T-helper 2 cell treated with Interferon-gamma antibody and Interleukin-4, amounts not matched to agents 100 ng/mL and 5 ng/mL, for 36 hours (primary cell): Measurements from ENCODE around the gene ALG9. TPM values are rescaled to one million over a fixed set of nuclear protein-coding genes. Genes with fewer than 3 reads are reported as not detected.

Source experiments
- intact Hi-C: fragments of 100-400 bp; cut with micrococcal nuclease; formaldehyde crosslinking; loops from one replicate; pipeline ENCODE4 v1.15.1; 2023
- total RNA-seq: library from RNA; stranded (reverse); gene quantifications from 2 replicates; pipeline ENCODE4 v1.2.3, GENCODE V29; 2022

ALG9 gene
- total RNA-seq, 1 donor from 2014 or later: 31.8 TPM

DNA sequence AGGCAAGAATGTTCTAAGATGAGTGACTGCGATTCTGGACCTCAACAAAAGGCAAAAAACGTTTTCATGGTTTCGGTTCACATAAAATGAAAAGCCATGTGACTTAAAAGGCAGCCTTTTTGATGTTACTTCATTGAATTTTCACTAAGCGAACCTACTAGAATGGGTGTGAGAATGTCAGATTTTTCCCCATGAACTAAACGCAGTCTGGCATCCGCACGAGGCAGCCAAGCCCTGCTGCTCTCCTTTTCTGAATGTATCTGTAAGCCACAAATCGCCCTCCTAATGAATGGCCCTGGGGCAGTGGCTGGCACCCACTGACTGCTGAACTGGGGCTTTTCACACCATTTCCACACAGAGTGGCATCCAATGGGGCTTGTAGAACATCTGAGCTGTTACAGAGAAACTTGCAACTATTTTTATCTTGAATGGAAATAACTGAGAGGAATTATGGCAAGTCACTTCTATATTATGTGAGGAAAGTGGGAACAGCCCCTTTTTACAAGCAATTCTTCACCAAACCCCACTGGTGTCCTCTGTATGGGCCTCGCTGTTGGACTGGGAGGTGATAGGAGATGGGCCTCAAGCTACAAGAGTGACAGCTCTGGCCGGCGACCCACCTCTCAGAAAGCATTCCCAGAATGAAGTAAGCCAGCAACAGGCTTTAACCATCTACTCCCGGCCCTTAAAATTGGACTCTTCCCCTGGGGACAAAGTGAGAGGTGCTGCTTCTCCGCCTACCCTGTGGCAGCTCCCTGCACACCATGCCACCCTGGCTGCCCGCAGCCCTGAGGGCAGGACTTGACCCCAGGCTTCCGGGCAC, 134.5 kb downstream of the ALG9 start:
- intact Hi-C loops: no loop called here

Other genes starting within 250 kb of the ALG9 start
- gene PPP2R1B, start 105.2 kb downstream of the ALG9 start, total RNA-seq: 56.3 and 62.2 TPM in 2 replicates
- gene FDXACB1, start 7.6 kb upstream of the ALG9 start, total RNA-seq: 4.8 and 6.1 TPM in 2 replicates
- gene CFAP68, start 8.0 kb upstream of the ALG9 start, total RNA-seq: 13.9 and 16.2 TPM in 2 replicates
- gene CRYAB, start 40.2 kb upstream of the ALG9 start, total RNA-seq: not detected in 2 replicates
- gene HSPB2, start 41.2 kb upstream of the ALG9 start, total RNA-seq: not detected in 2 replicates
- gene C11orf52, start 47.3 kb upstream of the ALG9 start, total RNA-seq: 0.27 TPM in 1 of 2 replicates, not detected in the other
- 9.2 and 10.9 TPM in 2 replicates for gene DIXDC1, start 65.8 kb upstream of the ALG9 start, total RNA-seq
- 37.3 and 41.6 TPM in 2 replicates for gene DLAT, start 153.8 kb upstream of the ALG9 start, total RNA-seq
- gene PIH1D2, start 202.4 kb upstream of the ALG9 start, total RNA-seq: 0.43 and 0.59 TPM in 2 replicates
- 19.5 and 22.8 TPM in 2 replicates for gene NKAPD1, start 202.7 kb upstream of the ALG9 start, total RNA-seq
- 52.1 and 57.4 TPM in 2 replicates for gene TIMM8B, start 215.2 kb upstream of the ALG9 start, total RNA-seq
- gene SDHD, start 215.3 kb upstream of the ALG9 start, total RNA-seq: 81.1 and 86.7 TPM in 2 replicates